ENCODE measurements around the gene PCSK6. TPM values are rescaled to one million over a fixed set of nuclear protein-coding genes. Genes with fewer than 3 reads are reported as not detected.

The PCSK6 gene
- total and polyA plus RNA-seq, 2 of the 8 experiments (the other 6 are each of a cell fraction or from before 2014, with no cell fraction given): 1.9 to 4.0 TPM

DNA sequence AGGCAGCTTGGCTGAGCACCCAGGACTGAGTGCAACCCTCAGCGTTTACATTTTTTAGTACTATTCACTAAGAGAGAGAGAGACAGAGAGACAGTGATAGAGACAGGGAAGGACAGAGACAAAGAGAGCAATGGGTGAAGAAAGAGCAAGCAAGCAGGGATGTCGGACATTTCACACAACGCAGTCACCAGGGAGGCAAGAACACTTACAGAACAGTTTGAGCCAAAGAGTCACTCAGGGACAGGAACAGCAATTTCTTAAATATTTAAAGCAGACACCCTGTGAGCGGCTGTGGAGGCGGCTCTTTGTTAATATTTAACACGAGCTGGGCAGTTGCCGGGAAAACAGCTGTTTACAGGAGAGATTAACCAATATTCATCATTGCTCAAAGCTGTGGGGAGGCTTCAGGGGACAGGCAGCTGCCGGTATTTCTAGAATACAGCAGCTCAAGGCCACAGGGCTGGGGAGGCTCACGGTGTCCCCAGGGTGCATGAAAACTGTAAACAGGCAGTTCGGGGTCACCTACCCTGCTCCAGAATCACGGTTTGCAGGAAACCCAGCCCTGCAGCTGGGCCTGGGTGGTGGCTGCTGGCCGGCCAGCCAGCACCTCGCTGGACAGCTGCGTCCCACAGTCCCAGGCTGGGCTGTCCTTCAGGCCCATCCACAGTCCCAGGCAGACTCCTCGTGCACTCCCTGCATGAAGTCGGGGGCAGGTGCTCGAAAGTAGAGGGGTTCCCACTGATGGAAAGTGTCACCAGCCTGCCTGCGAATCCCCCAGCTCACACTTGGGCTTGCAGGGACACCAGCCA, 38.8 kb upstream of the PCSK6 start:
- no peak overlapping the region for H2BK20ac ChIP-seq (ENCODE audit: low read length)
- H3K79me2 ChIP-seq (ENCODE audit: control insufficient read depth in 1 of 2, insufficient read depth in 2 of 2, low read length in 2 of 2): no peaks in the 10 kb centered on the region
- H2BK120ac ChIP-seq (replicated peaks; ENCODE audit: low read depth, low read length): no peak overlapping the region
- no peak overlapping the region for H3K4ac ChIP-seq (replicated peaks; ENCODE audit: insufficient read length, low read depth, low read length)
- no peak overlapping the region for H2AK5ac ChIP-seq (ENCODE audit: low read depth, low read length)
- DNase-seq (ENCODE audit: low read depth in 1 of 2, low spot score in 2 of 2) (peak in 1 of 2 experiments; percentile 33), FAIRE-seq (no peak)
- no peak overlapping the region for H2BK12ac ChIP-seq (ENCODE audit: low read depth, low read length)
- no peaks in the 10 kb centered on the region for H3K23me2 ChIP-seq (ENCODE audit: low read depth, low read length)
- H3K56ac ChIP-seq (replicated peaks; ENCODE audit: insufficient read length, low read depth, low read length): no peak overlapping the region
- WGBS, 2 experiments (ENCODE audit: extremely low coverage in 1 of 2, insufficient coverage in 1 of 2, insufficient read length in 1 of 2, insufficient replicate concordance in 2 of 2, low coverage in 1 of 2, low lambda C conversion rate in 2 of 2, missing lambda C conversion rate in 1 of 2): 86% methylated on average over 18 of the region's 18 CpGs; no CpG with 5 or more reads in 1 of the 2 experiments
- TF ChIP-seq MAFK (IDR thresholded peaks at IDR 0.05; ENCODE audit: low read depth, low read length) (no peak), POLR2AphosphoS5 (IDR thresholded peaks at IDR 0.05; ENCODE audit: low read depth, low read length) (no peak), SAP30 (IDR thresholded peaks at IDR 0.05; ENCODE audit: insufficient read depth, insufficient replicate concordance, low read length) (no peak), BRCA1 (IDR thresholded peaks at IDR 0.05; ENCODE audit: low read depth, low read length) (no peak), BACH1 (IDR thresholded peaks at IDR 0.05; ENCODE audit: low read length) (no peak), YY1 (IDR thresholded peaks at IDR 0.05; ENCODE audit: low read depth, low read length) (no peak), ZNF274 (IDR thresholded peaks at IDR 0.05; ENCODE audit: borderline replicate concordance, extremely low read depth, low read length) (no peak)
- TF ChIP-seq, protein P1, sequence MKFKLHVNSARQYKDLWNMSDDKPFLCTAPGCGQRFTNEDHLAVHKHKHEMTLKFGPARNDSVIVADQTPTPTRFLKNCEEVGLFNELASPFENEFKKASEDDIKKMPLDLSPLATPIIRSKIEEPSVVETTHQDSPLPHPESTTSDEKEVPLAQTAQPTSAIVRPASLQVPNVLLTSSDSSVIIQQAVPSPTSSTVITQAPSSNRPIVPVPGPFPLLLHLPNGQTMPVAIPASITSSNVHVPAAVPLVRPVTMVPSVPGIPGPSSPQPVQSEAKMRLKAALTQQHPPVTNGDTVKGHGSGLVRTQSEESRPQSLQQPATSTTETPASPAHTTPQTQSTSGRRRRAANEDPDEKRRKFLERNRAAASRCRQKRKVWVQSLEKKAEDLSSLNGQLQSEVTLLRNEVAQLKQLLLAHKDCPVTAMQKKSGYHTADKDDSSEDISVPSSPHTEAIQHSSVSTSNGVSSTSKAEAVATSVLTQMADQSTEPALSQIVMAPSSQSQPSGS (IDR thresholded peaks at IDR 0.05; ENCODE audit: low read length): no peak
- no peak overlapping the region for H3K27ac ChIP-seq (ENCODE audit: low read depth, low read length)
- H3K18ac ChIP-seq (ENCODE audit: extremely low read depth, low read length): no peak overlapping the region; the same call in 1 of the 2 replicates
- no peaks in the 10 kb centered on the region for H3K36me3 ChIP-seq (ENCODE audit: control insufficient read depth in 2 of 4, insufficient read depth in 4 of 4, low read length in 3 of 4)
- H3K9ac ChIP-seq (replicated peaks in 1 of 4; ENCODE audit: extremely low read depth in 1 of 4, low read depth in 3 of 4, low read length in 3 of 4): no peak overlapping the region
- ChIA-PET CTCF (ENCODE audit: partially characterized antibody) (interaction anchor here (0.7 to 1.5 kb wide), 4 partner anchors 17 to 208 kb away, joined by 3 to 5 read pairs (median 4); no protein-coding TSS in a partner anchor), POLR2A (ENCODE audit: partially characterized antibody) (interaction anchor here (2.0 kb wide), 1 partner anchor 234 kb away, joined by 5 read pairs; the partner anchor contains the start of gene SNRPA1)
- H3K9me3 ChIP-seq (ENCODE audit: insufficient read depth in 2 of 2, low read depth in 1 of 2, low read length in 1 of 2): no peaks in the 10 kb centered on the region
- no peaks in the 10 kb centered on the region for H3K79me1 ChIP-seq (ENCODE audit: low read depth, low read length)
- H3K4me1 ChIP-seq (replicated peaks in 1 of 4; ENCODE audit: control insufficient read depth in 3 of 4, insufficient read depth in 4 of 4, low read length in 3 of 4): peaks cover 0 to 4% (median 0%) of the 10 kb centered on the region in 4 experiments; a peak in 1 of 7 replicates
- H3K4me2 ChIP-seq (ENCODE audit: insufficient read depth in 1 of 2, low read depth in 2 of 2, low read length in 2 of 2): no peak overlapping the region
- H3K14ac ChIP-seq (ENCODE audit: insufficient read length): no peak overlapping the region
- H4K20me1 ChIP-seq (replicated peaks in 1 of 2; ENCODE audit: control insufficient read depth in 1 of 2, insufficient read depth in 2 of 2, low read length in 2 of 2): no peaks in the 10 kb centered on the region
- no peak overlapping the region for H3K4me3 ChIP-seq (ENCODE audit: extremely low read depth in 1 of 4, insufficient read depth in 2 of 4, low read depth in 3 of 4, low read length in 4 of 4)
- H3K27me3 ChIP-seq (replicated peaks in 1 of 4; ENCODE audit: control insufficient read depth in 3 of 4, extremely low read depth in 1 of 4, insufficient read depth in 3 of 4, low read length in 3 of 4): no peaks in the 10 kb centered on the region
- H4K8ac ChIP-seq (ENCODE audit: extremely low read depth, insufficient read depth, low read length): no peak overlapping the region
- no peak overlapping the region for H4K5ac ChIP-seq (ENCODE audit: insufficient read length, low read depth, low read length)
- no peak overlapping the region for H2BK5ac ChIP-seq (ENCODE audit: low read depth, low read length)
- H2AFZ ChIP-seq (ENCODE audit: low read length): no peak overlapping the region
- no peak overlapping the region for H2BK15ac ChIP-seq (ENCODE audit: low read length)
- no peak overlapping the region for H3K23ac ChIP-seq (ENCODE audit: insufficient read length)
- no peak overlapping the region for H4K91ac ChIP-seq (replicated peaks; ENCODE audit: insufficient read length, low read length)

All from H1 (cell line).